Suprapubic skin (tissue), 4 donors: ENCODE results near the gene TBC1D14.

Source experiments
- EP300 ChIP-seq: sonication (generic); formaldehyde crosslinking; IDR thresholded peaks from one replicate; pipeline ENCODE4 v1.6.1; 2017; ENCODE audit warnings: antibody characterized with exemption
- POLR2A ChIP-seq, 2 donors: fragments of 450-650 bp; IDR thresholded peaks; one replicate each; pipeline ENCODE4 v1.6.1; 2017; ENCODE audit warnings: antibody characterized with exemption in 2 of 2, mild to moderate bottlenecking in 2 of 2, moderate library complexity in 2 of 2
- POLR2AphosphoS5 ChIP-seq, 3 donors: sonication (generic); formaldehyde crosslinking; IDR thresholded peaks; one replicate each; pipeline ENCODE4 v1.6.1; 2017; ENCODE audit warnings: antibody characterized with exemption in 3 of 3
- TF ChIP-seq, protein P1 (sequence below), 2 donors: fragments of 200-600 bp in 1 of 2; fragments of 450-650 bp in 1 of 2; sonication (generic) in 1 of 2; IDR thresholded peaks; one replicate each; pipeline ENCODE4 v1.5.1; 2016 to 2019; ENCODE audit warnings: antibody characterized with exemption in 2 of 2, mild to moderate bottlenecking in 1 of 2, moderate library complexity in 1 of 2

DNA sequence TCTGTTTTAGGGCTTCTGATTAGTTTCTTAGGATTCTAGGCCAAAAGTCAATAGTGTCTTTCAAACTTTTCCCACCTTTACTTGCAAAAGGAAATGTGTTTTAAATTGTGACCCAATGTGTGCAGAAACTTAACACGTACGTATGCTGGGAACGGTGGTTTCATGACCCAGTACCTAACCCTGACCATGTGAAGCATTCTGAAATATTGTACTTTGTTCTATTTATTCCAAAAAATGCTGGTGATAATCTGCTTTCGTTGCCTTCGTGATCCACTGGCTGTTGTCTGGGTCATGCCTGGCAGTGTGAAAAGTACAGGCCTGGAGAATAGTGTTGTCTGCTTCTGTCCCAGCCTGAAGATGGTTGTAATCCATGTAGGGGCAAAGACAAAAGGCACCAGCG, 106.9 kb downstream of the TBC1D14 start:
- TF ChIP-seq POLR2AphosphoS5 (IDR thresholded peaks at IDR 0.05) (no peak), POLR2A (IDR thresholded peaks at IDR 0.05) (no peak), EP300 (no peak)
- TF ChIP-seq, protein P1, sequence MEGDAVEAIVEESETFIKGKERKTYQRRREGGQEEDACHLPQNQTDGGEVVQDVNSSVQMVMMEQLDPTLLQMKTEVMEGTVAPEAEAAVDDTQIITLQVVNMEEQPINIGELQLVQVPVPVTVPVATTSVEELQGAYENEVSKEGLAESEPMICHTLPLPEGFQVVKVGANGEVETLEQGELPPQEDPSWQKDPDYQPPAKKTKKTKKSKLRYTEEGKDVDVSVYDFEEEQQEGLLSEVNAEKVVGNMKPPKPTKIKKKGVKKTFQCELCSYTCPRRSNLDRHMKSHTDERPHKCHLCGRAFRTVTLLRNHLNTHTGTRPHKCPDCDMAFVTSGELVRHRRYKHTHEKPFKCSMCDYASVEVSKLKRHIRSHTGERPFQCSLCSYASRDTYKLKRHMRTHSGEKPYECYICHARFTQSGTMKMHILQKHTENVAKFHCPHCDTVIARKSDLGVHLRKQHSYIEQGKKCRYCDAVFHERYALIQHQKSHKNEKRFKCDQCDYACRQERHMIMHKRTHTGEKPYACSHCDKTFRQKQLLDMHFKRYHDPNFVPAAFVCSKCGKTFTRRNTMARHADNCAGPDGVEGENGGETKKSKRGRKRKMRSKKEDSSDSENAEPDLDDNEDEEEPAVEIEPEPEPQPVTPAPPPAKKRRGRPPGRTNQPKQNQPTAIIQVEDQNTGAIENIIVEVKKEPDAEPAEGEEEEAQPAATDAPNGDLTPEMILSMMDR (IDR thresholded peaks at IDR 0.05): no peak
